COLO668 (cell line): Measurements from ENCODE around the gene MGARP.
A peak's percentile ranks its signal among the peaks of the same experiment; 100 is the strongest.
"Not testable (repeated sequence)": the region's sequence is repeated elsewhere in the genome, so short reads cannot be mapped to it uniquely, and the experiment has no call there.

Source experiments
- DNase-seq: peaks from one replicate; lab custom pipeline; 2025; ENCODE audit not compliant: unreplicated experiment; lab: John Stamatoyannopoulos, UW

The MGARP gene

DNA sequence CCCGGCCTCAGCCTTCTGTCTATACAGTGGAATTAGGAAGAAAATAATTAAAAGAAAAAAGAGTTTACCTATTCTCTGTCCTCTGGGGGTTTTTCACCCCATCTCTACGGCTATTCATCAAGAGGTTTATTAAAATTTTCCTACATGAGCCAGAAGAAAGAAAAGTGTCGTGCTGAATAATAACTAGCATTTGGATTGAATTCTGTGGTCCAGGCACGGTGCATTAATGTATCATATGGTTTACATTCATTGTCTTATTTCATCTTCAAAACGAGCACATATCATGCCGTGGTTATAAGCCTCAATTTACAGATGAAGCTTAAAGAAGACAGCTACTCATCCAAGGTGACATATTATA, 15.9 kb upstream of the MGARP start:
- no peak for DNase-seq

GRCh38 chr4:139295206-139295941, 15.3 kb upstream of the MGARP start:
- DNase-seq: peak; percentile 95

DNA sequence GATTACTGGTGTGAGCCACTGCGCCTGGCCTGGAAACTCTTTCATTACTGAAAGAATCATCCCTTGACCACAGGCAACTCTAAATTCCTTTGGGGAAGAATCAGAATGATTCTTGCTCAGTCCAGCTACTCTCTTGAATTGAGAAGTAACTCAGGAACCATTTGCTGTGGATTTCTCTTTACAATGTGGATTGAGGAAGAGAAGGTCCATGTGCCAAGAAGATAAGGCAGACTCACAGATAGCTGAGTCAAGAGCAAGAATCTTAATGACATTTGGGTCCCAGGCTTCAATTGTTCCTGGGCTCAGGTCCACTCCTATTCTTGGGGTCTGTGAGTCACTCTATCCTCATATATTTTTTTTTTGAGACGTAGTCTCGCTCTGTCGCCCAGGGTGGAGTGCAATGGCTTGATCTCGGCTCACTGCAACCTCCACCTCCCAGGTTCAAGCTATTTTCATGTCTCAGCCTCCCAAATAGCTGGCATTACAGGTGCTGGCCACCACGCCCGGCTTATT, 6.2 kb upstream of the MGARP start:
- DNase-seq: no peak

DNA sequence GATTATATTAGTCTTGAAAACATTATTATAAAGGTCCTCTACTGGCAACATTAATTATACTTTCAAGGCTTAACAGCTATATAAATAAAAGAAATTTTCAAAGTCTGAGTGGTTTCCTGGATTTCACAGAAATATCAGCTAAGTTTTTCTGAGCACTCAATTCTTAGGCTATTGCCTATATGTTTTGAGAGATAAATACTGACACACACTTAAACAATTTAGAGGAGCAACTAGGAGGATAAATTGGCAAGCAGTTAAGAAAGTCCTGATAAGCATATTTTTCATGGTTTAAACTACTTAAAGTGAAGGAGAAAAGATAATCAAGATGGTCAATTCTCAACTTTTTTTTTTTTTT, 2.7 kb upstream of the MGARP start:
- DNase-seq: no peak

- DNase-seq: no peak
Measured at GRCh38 chr4:139282065-139282720, 2.2 kb upstream of the MGARP start.

GRCh38 chr4:139278912-139279759, 889 bp downstream of the MGARP start:
- no peak for DNase-seq

GRCh38 chr4:139278485-139278884, 1.5 kb downstream of the MGARP start:
- no peak for DNase-seq

GRCh38 chr4:139275281-139275735, 4.7 kb downstream of the MGARP start:
- DNase-seq: no peak

DNA sequence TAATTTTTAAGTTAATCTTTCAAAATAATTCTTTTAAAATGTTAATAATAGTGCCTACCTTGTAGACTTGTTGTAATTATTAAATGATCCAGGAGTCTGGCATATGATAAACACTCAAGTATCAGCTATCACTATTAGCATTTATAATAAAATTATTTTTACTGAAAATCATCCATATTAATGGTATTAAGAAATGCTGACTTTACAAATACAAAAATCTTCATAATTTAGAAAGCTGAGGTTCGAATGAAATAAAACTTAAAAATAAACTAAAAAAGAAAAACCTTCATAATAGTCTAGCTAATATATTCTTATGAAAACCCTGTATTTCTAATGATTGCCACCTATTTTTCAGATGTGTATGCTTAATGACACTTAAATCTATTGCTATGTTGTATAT, 5.2 kb downstream of the MGARP start:
- no peak for DNase-seq

DNA sequence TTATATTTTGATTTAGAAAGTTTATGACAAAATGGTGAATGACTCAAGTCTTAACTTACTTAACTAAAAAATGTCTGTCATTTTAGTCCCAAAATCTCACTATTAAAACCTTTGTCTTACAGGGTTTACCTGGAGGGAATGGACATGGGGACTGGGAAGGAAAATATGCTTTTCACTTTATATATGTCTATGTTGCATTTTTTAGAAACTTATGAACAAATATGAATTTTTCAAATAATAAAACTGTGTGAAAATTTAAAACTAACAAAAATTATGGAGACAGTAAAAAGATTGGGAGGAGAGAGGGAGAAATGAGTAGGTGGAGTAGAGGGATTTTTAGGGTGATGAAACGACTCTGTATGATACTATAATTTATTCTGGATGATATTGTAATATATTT, 6.2 kb downstream of the MGARP start:
- no peak for DNase-seq

DNA sequence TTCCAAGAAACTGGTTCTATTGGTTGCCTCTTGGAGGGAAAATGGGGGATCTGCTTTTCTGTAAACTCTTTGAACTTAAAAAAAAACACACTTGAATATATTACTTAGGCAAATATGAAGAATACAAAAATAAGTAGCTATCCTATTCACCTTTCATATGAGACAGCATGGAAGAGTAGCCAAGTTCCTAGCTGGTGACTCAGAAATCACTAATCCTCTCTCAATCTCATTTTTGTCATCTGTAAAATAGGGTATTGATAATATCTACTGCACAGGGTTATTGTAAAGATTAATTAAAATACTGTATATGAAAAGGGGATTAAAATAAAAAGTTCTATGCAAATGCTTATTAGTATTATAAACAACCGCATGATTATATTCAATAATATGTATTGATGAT, 12.7 kb downstream of the MGARP start:
- no peak for DNase-seq

- DNase-seq: no peak
Measured at GRCh38 chr4:139266583-139267257, 13.3 kb downstream of the MGARP start.

GRCh38 chr4:139266208-139266582, 13.8 kb downstream of the MGARP start:
- no peak for DNase-seq

- DNase-seq: no peak
Measured at GRCh38 chr4:139265654-139266053, 14.4 kb downstream of the MGARP start.

DNA sequence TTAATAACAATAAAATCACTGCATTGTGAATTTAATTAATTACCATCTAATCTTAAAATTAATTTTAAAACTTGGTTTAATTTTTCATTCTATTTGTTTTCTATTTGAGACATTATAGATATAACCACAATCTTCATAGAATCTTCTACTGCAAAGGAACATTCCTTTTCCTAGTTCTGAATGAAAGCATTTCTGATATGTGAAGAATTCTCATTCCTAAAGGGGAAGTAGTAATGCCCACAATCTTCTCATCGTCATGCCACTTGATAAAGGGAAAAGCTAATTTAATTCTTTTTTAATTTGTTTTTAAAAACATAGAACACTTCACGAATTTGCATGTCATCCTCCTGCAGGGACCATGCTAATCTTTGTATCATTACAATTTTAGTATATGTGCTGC, 23.7 kb downstream of the MGARP start:
- no peak for DNase-seq

DNA sequence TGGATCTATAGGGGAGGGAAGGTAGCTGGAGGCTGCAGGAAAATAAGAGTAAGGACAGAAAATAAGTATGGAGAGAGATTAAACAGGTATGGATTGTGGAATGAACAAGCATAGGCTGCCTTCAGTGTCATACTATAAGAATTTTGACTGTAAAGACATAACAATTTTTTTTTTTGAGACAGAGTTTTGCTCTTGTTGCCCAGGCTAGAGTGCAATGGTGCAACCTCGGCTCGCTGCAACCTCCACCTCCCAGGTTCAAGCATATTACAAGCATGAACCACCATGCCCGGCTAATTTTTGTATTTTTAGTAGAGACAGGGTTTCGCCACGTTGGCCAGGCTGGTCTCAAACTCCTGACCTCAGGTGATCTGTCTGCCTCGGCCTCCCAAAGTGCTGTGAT, 24.4 kb downstream of the MGARP start:
- not testable (repeated sequence) for DNase-seq

- DNase-seq: no peak
Measured at GRCh38 chr4:139253713-139254112, 26.3 kb downstream of the MGARP start.

- DNase-seq: no peak
Measured at GRCh38 chr4:139253046-139253445, 27.0 kb downstream of the MGARP start.

- no peak for DNase-seq
Measured at GRCh38 chr4:139247700-139248238, 32.3 kb downstream of the MGARP start.

- no peak for DNase-seq
Measured at GRCh38 chr4:139247241-139247640, 32.8 kb downstream of the MGARP start.

GRCh38 chr4:139246166-139246565, 33.9 kb downstream of the MGARP start:
- DNase-seq: no peak
